Inflammatory macrophage treated with lipopolysaccharide for 1 hour (primary cell): ENCODE data around the gene ZC3H14.

ENCODE experiments used
- DNase-seq, 2 donors: peaks; one replicate each; pipeline ENCODE4 v3.0.0-alpha.2; 2020 to 2022

ZC3H14 gene

GRCh38 chr14:88613552-88614010, 50.7 kb downstream of the ZC3H14 start:
- no peak for DNase-seq

- no peak for DNase-seq
Observed at GRCh38 chr14:88614218-88614907, 51.5 kb downstream of the ZC3H14 start.

DNA sequence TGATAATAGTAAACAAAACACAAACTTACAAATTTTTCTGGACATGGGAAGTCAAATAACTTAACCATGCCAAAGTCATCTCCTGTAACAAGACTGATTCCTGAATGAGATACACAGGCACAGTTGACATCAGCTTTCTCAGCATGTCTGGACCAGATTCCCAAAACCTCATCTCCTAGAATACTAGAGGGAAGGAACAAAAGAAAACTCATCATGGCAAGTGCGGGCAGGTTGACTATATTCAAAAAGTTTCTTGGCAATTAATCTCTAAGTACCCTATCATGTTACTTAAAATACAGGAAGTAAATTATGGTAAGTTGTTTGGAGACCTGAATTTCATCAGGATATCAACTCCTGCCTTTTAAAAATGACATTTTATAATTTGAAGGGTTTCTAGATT, 53.9 kb downstream of the ZC3H14 start:
- DNase-seq = no peak

DNA sequence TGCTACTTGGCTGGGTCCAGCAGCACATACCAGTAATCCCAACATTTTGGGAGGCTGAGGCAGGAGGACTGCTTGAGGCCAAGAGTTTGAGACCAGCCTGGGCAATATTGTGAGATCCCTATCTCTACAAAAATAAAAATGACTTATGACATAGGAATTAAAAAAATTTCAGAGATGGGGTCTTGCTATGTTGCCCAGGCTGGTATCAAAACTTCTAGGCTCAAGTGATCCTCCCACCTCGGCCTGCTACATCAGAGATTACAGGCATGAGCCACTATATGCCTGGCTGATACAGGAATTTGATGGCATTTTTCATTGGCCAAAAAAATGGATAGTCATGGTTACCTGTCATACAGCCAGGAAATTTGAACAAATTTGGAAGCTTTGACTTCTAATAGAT, 54.6 kb downstream of the ZC3H14 start:
- no peak for DNase-seq

DNA sequence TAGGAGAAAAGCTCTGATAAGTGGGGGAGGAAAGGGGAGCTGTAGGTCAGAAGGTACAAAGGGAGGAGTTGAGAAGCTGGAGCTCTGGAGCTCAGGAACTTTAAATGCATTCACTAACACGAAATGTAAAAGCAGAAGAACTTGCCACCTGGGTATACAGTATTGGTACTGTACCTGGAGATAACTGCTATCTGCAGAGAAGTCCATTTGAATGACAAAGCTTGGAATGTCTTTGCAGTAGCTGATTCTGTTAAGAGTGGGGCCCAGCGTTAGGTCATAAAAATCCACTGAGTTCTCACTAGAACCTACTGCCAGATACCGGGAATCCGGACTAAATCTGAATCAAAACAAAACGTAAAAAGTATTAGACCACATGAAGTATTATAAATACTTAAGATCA, 55.6 kb downstream of the ZC3H14 start:
- no peak for DNase-seq

DNA sequence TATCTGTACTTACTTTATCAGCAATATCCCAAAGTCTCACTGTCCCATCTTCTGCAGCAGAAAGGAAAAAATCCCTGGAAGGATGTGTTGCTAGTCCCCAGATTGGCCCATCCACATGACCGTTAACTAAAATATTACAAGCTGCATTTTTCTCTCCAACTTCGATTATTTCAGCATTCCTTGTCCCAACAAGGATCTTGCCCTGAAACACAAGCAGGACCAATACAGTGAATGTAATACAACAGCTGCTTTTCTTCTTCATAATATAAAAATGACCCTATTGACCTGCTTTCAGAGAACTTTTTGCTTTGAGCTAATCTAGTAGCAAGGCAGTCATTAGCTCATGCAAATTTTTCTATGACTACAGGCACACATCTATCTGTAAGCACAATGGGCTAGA, 58.3 kb downstream of the ZC3H14 start:
- no peak for DNase-seq

DNA sequence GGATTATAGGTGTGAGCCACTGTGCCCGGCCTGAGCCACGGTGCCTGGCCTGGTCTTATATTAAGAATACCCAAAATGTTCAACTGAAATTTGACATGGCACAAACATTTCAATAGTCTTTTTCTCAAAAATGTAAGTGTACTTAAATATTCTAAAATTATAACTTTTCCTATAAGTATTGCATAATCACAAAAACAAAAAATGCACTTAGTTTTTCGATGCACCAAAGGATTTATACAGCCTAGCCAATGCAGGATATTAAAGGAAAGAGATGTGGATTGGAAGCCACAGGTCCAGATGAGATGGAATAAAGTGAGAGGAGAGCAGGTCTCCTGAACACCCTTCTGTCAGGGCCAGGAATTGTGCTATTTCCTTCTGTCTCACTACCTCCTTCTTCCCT, 62.8 kb downstream of the ZC3H14 start:
- DNase-seq = no peak

GRCh38 chr14:88628033-88628432, 65.2 kb downstream of the ZC3H14 start:
- no peak for DNase-seq

GRCh38 chr14:88628462-88628861, 65.6 kb downstream of the ZC3H14 start:
- DNase-seq = no peak

DNA sequence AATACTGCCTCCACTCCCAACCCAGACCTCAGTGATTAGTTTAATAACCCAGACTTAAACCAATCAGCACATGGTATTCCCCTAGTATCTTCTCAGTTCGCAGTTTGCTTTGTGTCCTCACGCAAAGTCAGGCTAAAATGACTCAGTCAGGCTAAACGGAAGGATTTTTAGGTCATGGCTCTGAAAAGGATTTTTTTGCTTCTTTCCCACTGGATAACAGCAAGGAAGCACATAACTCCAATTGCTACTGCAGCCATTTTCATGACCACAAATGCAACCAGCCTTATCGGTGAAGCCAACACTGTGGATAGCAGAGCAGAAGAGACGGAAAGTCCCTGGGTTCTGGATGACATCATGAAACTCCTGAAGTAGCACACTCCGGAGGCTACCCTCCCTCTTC, 67.7 kb downstream of the ZC3H14 start:
- no peak for DNase-seq

DNA sequence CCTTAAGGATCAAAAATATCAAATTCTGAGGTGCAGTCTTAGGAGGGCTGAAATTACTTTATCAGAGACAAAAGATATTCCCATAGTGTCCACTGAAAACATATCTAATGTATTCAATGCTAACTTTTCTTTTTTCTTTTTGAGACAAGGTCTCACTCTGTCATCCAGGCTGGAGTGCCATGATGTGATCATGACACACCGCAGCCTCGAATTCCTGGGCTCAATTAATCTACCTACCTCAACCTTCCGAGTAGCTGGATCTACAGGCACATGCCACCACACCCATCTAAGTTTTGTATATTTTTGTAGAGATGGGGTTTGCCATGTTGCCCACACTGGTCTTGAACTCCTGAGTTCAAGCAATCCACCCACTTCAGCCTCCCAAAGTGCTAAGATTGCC, 68.3 kb downstream of the ZC3H14 start:
- no peak for DNase-seq

DNA sequence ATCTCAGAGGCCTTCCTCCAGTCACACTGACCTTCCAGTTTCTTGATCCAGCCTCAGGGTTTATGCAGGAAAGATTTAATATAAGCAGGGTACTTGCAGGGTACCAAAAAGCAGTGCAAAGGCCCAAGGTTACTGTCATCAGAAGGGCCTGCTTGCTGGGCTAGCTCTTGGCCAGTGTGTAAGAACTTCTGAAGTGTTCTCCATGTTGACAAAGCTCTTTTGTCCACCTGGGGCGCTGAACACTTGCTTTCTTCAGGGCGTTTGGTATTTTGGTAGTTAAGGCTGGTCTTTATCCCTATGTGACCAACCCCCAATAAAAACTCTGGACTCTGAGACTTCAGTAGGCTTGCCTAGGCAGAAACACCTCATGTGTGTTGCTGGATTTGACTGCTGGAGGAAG, 69.7 kb downstream of the ZC3H14 start:
- DNase-seq = no peak

GRCh38 chr14:88639221-88639620, 76.4 kb downstream of the ZC3H14 start:
- DNase-seq = no peak

GRCh38 chr14:88660056-88660455, 97.2 kb downstream of the ZC3H14 start:
- DNase-seq = no peak

- peak; percentile 62 to 78 for DNase-seq
Observed at GRCh38 chr14:88667555-88668273, 104.9 kb downstream of the ZC3H14 start.

DNA sequence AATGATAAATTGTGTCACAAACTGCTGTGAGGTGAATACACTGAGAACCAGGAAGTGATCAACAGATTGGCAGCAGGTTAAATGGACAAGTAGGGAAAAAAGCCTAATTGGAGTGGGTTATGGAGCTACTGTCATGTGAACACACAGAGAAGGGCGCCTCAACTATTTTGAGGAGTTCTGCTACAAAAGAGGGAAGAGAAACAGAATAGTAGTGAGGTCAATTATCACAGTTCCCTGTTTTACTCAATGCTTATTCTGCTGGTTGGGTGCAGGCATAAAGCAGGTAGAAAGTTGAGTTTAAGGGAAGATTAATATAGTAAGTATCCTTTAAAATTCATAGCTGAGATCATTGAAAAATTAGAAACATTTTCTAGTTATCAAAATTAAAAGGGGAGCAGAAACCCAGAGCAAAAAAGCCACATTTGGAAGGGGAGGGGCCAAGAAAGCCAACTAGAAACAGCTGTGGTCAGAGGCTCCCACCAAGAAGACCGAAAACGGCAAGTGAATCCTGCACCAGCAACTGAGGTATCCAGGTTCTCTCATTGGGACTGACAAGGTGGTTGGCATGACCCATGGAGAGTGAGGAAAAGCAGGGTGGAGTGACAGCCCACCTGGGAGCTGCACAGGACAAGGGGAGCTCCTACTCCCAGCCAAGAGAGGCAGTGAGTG, 105.7 kb downstream of the ZC3H14 start:
- DNase-seq = peak; percentile 30 to 31

GRCh38 chr14:88669346-88669745, 106.5 kb downstream of the ZC3H14 start:
- DNase-seq = no peak
